ENCODE results near the gene ELFN2.

GRCh38 chr22:37326726-37327125 is 100.6 kb downstream of the ELFN2 start:
- no peak for TF ChIP-seq CTCF (IDR thresholded peaks at IDR 0.05)
- TF ChIP-seq POLR2A (IDR thresholded peaks at IDR 0.05) = no peak
- no peak for TF ChIP-seq POLR2AphosphoS5 (IDR thresholded peaks at IDR 0.05)
- no peak for TF ChIP-seq EP300 (IDR thresholded peaks at IDR 0.05)
